H9 (cell line): Measurements from ENCODE around the gene ETNK2. TPM values are rescaled to one million over a fixed set of nuclear protein-coding genes. Genes with fewer than 3 reads are reported as not detected.

Experiments
- DNase-seq: peaks from one replicate; pipeline ENCODE4 v3.0.0-alpha.2; 2017
- H2AFZ ChIP-seq: one replicate; pipeline ENCODE4 v1.6.1; 2013; ENCODE audit warnings: mild to moderate bottlenecking, low read length, control low read depth, moderate library complexity
- H2AK5ac ChIP-seq: 2 replicates; pipeline ENCODE4 v1.6.1; 2013; ENCODE audit warnings: low read length, control low read depth, mixed read lengths; ENCODE audit not compliant: insufficient read length
- H2BK120ac ChIP-seq: one replicate; pipeline ENCODE4 v1.6.1; 2013; ENCODE audit warnings: low read depth, mild to moderate bottlenecking, low read length, control low read depth, inconsistent platforms; ENCODE audit not compliant: poor library complexity, severe bottlenecking
- H2BK12ac ChIP-seq: 2 replicates; pipeline ENCODE4 v1.6.1; 2013; ENCODE audit warnings: low read length, control low read depth, mixed read lengths, low read depth; ENCODE audit not compliant: insufficient read length
- H2BK15ac ChIP-seq: 2 replicates; pipeline ENCODE4 v1.6.1; 2013; ENCODE audit warnings: low read depth, low read length, control low read depth
- H2BK20ac ChIP-seq: one replicate; pipeline ENCODE4 v1.6.1; 2013; ENCODE audit warnings: low read depth, mild to moderate bottlenecking, low read length, control low read depth, inconsistent platforms; ENCODE audit not compliant: poor library complexity, severe bottlenecking
- H2BK5ac ChIP-seq: 2 replicates; pipeline ENCODE4 v1.6.1; 2013; ENCODE audit warnings: low read length, control low read depth, mixed read lengths; ENCODE audit not compliant: insufficient read length
- H3K14ac ChIP-seq: 2 replicates; pipeline ENCODE4 v1.6.1; 2013; ENCODE audit warnings: low read length, control low read depth; ENCODE audit not compliant: insufficient read depth
- H3K18ac ChIP-seq: 2 replicates; pipeline ENCODE4 v1.6.1; 2013; ENCODE audit warnings: low read depth, mild to moderate bottlenecking, mixed read lengths, low read length, control low read depth; ENCODE audit not compliant: insufficient read length
- H3K23ac ChIP-seq: 2 replicates; pipeline ENCODE4 v1.6.1; 2013; ENCODE audit warnings: low read length, control low read depth, mixed read lengths, low read depth; ENCODE audit not compliant: insufficient read length
- H3K23me2 ChIP-seq: 2 replicates; pipeline ENCODE4 v1.6.1; 2013; ENCODE audit warnings: low read depth, mild to moderate bottlenecking, mixed read lengths, low read length, control low read depth; ENCODE audit not compliant: insufficient read length, poor library complexity, severe bottlenecking
- H3K27ac ChIP-seq: 2 replicates; pipeline ENCODE4 v1.5.1; 2013; ENCODE audit warnings: low read length, control low read depth, mixed read lengths, low read depth; ENCODE audit not compliant: insufficient read length
- H3K27me3 ChIP-seq: 2 replicates; pipeline ENCODE4 v1.6.1; 2013; ENCODE audit warnings: low read length, control low read depth, inconsistent platforms; ENCODE audit not compliant: insufficient read depth
- H3K4ac ChIP-seq: 2 replicates; pipeline ENCODE4 v1.6.1; 2013; ENCODE audit warnings: low read depth, mild to moderate bottlenecking, control low read depth, inconsistent platforms, low read length, moderate library complexity
- H3K4me1 ChIP-seq: 2 replicates; pipeline ENCODE4 v1.6.1; 2013; ENCODE audit warnings: low read length, control low read depth, inconsistent platforms; ENCODE audit not compliant: insufficient read depth
- H3K4me2 ChIP-seq: 2 replicates; pipeline ENCODE4 v1.6.1; 2013; ENCODE audit warnings: low read length, control low read depth, mixed read lengths; ENCODE audit not compliant: insufficient read length, insufficient read depth
- H3K56ac ChIP-seq: 2 replicates; pipeline ENCODE4 v1.6.1; 2013; ENCODE audit warnings: low read depth, mild to moderate bottlenecking, mixed read lengths, low read length, control low read depth; ENCODE audit not compliant: insufficient read length
- H3K79me1 ChIP-seq: 2 replicates; pipeline ENCODE4 v1.6.1; 2013; ENCODE audit warnings: low read depth, mild to moderate bottlenecking, moderate library complexity, low read length, control low read depth, inconsistent platforms; ENCODE audit not compliant: insufficient read depth, poor library complexity, severe bottlenecking
- H3K79me2 ChIP-seq: 2 replicates; pipeline ENCODE4 v1.6.1; 2013; ENCODE audit warnings: low read length, control low read depth, inconsistent platforms; ENCODE audit not compliant: insufficient read depth
- H3K9ac ChIP-seq: 2 replicates; pipeline ENCODE4 v1.6.1; 2013; ENCODE audit warnings: low read length, control low read depth, mixed read lengths; ENCODE audit not compliant: insufficient read length; ENCODE audit errors: extremely low read depth
- H3K9me3 ChIP-seq: one replicate; pipeline ENCODE4 v1.6.1; 2013; ENCODE audit warnings: low read depth, low read length, inconsistent platforms; ENCODE audit not compliant: control insufficient read depth
- H3T11ph ChIP-seq: one replicate; pipeline ENCODE4 v1.6.1; 2013; ENCODE audit warnings: mild to moderate bottlenecking, low read length, control low read depth, inconsistent platforms
- H4K20me1 ChIP-seq: one replicate; pipeline ENCODE4 v1.6.1; 2013; ENCODE audit not compliant: control insufficient read depth, insufficient read length, insufficient read depth
- H4K5ac ChIP-seq: 2 replicates; pipeline ENCODE4 v1.6.1; 2013; ENCODE audit warnings: low read depth, mild to moderate bottlenecking, mixed read lengths, low read length, control low read depth; ENCODE audit not compliant: insufficient read length
- H4K8ac ChIP-seq: replicated peaks from 2 replicates; pipeline ENCODE4 v1.6.1; 2013; ENCODE audit warnings: low read length, control low read depth, mixed read lengths, low read depth; ENCODE audit not compliant: insufficient read length
- H4K91ac ChIP-seq: 2 replicates; pipeline ENCODE4 v1.6.1; 2013; ENCODE audit warnings: low read depth, mild to moderate bottlenecking, moderate library complexity, mixed read lengths, low read length, control low read depth; ENCODE audit not compliant: insufficient read length
- H3K27ac Mint-ChIP-seq, 3 experiments: 2 replicates in 2 of 3; 3 replicates in 1 of 3; pipeline ENCODE4 v1.8.0; 2020 to 2021; ENCODE audit warnings: mixed read lengths in 3 of 3, mild to moderate bottlenecking in 1 of 3, moderate library complexity in 1 of 3
- H3K27me3 Mint-ChIP-seq: 2 replicates; pipeline ENCODE4 v1.8.0; 2021; ENCODE audit warnings: low read depth, mild to moderate bottlenecking, moderate library complexity, mixed read lengths
- H3K36me3 Mint-ChIP-seq, 3 experiments: 2 replicates in 2 of 3; 3 replicates in 1 of 3; pipeline ENCODE4 v1.8.0; 2020 to 2021; ENCODE audit warnings: low read depth in 3 of 3, mixed read lengths in 3 of 3; ENCODE audit not compliant: insufficient read depth in 1 of 3
- H3K4me1 Mint-ChIP-seq, 2 experiments: 2 replicates each; pipeline ENCODE4 v1.8.0; 2020; ENCODE audit warnings: mixed read lengths in 2 of 2
- H3K4me3 Mint-ChIP-seq, 2 experiments: 2 replicates in 1 of 2; 3 replicates in 1 of 2; pipeline ENCODE4 v1.8.0; 2020 to 2021; ENCODE audit warnings: mild to moderate bottlenecking in 2 of 2, mixed read lengths in 2 of 2, moderate library complexity in 1 of 2
- H3K9me3 Mint-ChIP-seq, 2 experiments: 2 replicates in 1 of 2; 3 replicates in 1 of 2; pipeline ENCODE4 v1.8.0; 2020; ENCODE audit warnings: mild to moderate bottlenecking in 2 of 2, mixed read lengths in 2 of 2, moderate library complexity in 1 of 2
- WGBS: extraction: QIAGEN DNeasy Blood & Tissue Kit; methylation state at CpG from one replicate; pipeline ENCODE4 v1.1.7; 2013; ENCODE audit warnings: missing lambda C conversion rate, low lambda C conversion rate, mixed read lengths; ENCODE audit not compliant: insufficient read length; ENCODE audit errors: extremely low coverage; 5-methylcytosine and 5-hydroxymethylcytosine counted together
- total RNA-seq: library from RNA; stranded (reverse); gene quantifications from 2 replicates; pipeline ENCODE4 v1.2.1, GENCODE V29; 2021
- TF ChIP-seq, protein P1 (sequence below): fragments of 200-600 bp; sonication (generic); conservative IDR thresholded peaks from 3 replicates; pipeline ENCODE4 v1.8.0; 2021; ENCODE audit warnings: antibody characterized with exemption, mild to moderate bottlenecking

ETNK2 gene
- total RNA-seq, 1 experiment from 2014 or later: 17.6 TPM

DNA sequence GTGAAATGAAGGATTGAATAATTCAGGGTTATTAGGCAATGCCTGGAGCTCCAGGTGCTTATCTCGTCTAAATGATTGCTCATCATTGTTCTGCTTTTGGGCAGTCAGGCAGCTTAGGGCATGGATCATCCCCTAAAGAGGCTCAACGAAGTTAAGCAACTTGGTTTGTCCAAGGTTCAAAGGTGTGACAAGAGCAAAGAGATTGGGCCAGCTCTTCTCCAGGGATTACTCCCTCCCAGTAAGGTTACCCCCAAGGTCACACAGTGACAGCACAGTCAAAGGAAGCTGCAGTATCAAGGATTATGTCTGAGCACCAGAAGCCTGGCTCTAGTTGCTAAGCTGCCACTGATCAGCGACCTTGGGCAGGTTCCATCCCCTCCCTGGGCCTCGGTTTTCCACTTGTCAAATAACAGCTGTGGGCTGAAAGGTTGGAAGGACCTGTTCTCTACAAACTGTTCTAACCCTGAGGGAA is 6.8 kb downstream of the ETNK2 start:
- peaks cover 4% of the 10 kb centered on the region; the same call in 1 of the 2 replicates for H3K4me1 ChIP-seq
- no peak overlapping the region for H3T11ph ChIP-seq
- WGBS: no CpG with 5 or more reads among the region's 4 CpGs
- Mint-ChIP-seq H3K27ac (no peak overlapping the region), H3K36me3 (peaks cover 0 to 17% (median 10%) of the 10 kb centered on the region in 3 experiments; a peak in 5 of 7 replicates), H3K27me3 (peaks cover 21% of the 10 kb centered on the region), H3K4me1 (peaks cover 44 to 45% of the 10 kb centered on the region in 2 experiments), H3K4me3 (no peak overlapping the region), H3K9me3 (no peaks in the 10 kb centered on the region)
- no peak overlapping the region for H4K8ac ChIP-seq
- no peak overlapping the region for H3K9ac ChIP-seq
- H3K23ac ChIP-seq: no peak overlapping the region
- H3K4ac ChIP-seq: no peak overlapping the region
- no peaks in the 10 kb centered on the region for H3K23me2 ChIP-seq
- no peak overlapping the region for H2BK5ac ChIP-seq
- H2BK12ac ChIP-seq: no peak overlapping the region
- no peak overlapping the region for H3K56ac ChIP-seq
- H4K20me1 ChIP-seq: no peaks in the 10 kb centered on the region
- no peak overlapping the region for H3K18ac ChIP-seq
- TF ChIP-seq, protein P1, sequence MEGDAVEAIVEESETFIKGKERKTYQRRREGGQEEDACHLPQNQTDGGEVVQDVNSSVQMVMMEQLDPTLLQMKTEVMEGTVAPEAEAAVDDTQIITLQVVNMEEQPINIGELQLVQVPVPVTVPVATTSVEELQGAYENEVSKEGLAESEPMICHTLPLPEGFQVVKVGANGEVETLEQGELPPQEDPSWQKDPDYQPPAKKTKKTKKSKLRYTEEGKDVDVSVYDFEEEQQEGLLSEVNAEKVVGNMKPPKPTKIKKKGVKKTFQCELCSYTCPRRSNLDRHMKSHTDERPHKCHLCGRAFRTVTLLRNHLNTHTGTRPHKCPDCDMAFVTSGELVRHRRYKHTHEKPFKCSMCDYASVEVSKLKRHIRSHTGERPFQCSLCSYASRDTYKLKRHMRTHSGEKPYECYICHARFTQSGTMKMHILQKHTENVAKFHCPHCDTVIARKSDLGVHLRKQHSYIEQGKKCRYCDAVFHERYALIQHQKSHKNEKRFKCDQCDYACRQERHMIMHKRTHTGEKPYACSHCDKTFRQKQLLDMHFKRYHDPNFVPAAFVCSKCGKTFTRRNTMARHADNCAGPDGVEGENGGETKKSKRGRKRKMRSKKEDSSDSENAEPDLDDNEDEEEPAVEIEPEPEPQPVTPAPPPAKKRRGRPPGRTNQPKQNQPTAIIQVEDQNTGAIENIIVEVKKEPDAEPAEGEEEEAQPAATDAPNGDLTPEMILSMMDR: no peak
- no peaks in the 10 kb centered on the region for H3K79me1 ChIP-seq
- no peak overlapping the region for H3K14ac ChIP-seq
- H2BK15ac ChIP-seq: no peak overlapping the region
- H4K91ac ChIP-seq: no peak overlapping the region
- H3K9me3 ChIP-seq: no peaks in the 10 kb centered on the region
- H2AK5ac ChIP-seq: no peak overlapping the region
- H3K79me2 ChIP-seq: no peaks in the 10 kb centered on the region
- no peak overlapping the region for H3K27ac ChIP-seq
- H2BK20ac ChIP-seq: no peak overlapping the region
- H3K27me3 ChIP-seq: no peaks in the 10 kb centered on the region
- H2BK120ac ChIP-seq: no peak overlapping the region
- no peak for DNase-seq
- H2AFZ ChIP-seq: no peak overlapping the region
- no peak overlapping the region for H4K5ac ChIP-seq
- no peak overlapping the region for H3K4me2 ChIP-seq
